ENCODE results near the gene SRBD1. TPM values are rescaled to one million over a fixed set of nuclear protein-coding genes. Genes with fewer than 3 reads are reported as not detected.

The SRBD1 gene
- total and polyA plus RNA-seq, 12 donors: 2.5 to 13.5 (median 10.0) TPM

GRCh38 chr2:45418532-45418931, 192.5 kb downstream of the SRBD1 start:
- no peaks in the 10 kb centered on the region for H3K4me1 ChIP-seq
- DNase-seq (no peak), ATAC-seq (no peak)
- peaks cover 0 to 34% (median 10%) of the 10 kb centered on the region in 9 donors for H3K36me3 ChIP-seq
- no peaks in the 10 kb centered on the region for H3K27me3 ChIP-seq
- no peak overlapping the region for H3K4me3 ChIP-seq
- WGBS, 2 donors: 51 to 74% methylated on average over 3 of the region's 3 CpGs
- H3K9me3 ChIP-seq: no peaks in the 10 kb centered on the region
- intact Hi-C loops (cut with DNase I): no loop called here
- TF ChIP-seq CTCF (IDR thresholded peaks at IDR 0.05): no peak
- no peak overlapping the region for H3K27ac ChIP-seq

GRCh38 chr2:45415534-45416123, 195.4 kb downstream of the SRBD1 start:
- intact Hi-C loops (cut with DNase I): no loop called here
- Histone ChIP-seq H3K27me3 (no peaks in the 10 kb centered on the region), H3K9me3 (no peaks in the 10 kb centered on the region), H3K27ac (no peak overlapping the region), H3K4me1 (peaks cover 0 to 5% (median 0%) of the 10 kb centered on the region in 9 donors), H3K4me3 (no peak overlapping the region), H3K36me3 (peaks cover 0 to 45% (median 10%) of the 10 kb centered on the region in 9 donors)
- DNase-seq (no peak), ATAC-seq (no peak)
- TF ChIP-seq CTCF (IDR thresholded peaks at IDR 0.05): no peak
- WGBS, 2 donors: 48 to 98% methylated on average over 2 to 4 of the region's 5 CpGs

- Histone ChIP-seq H3K9me3 (no peaks in the 10 kb centered on the region), H3K27me3 (no peaks in the 10 kb centered on the region), H3K4me1 (peaks cover 0 to 5% (median 0%) of the 10 kb centered on the region in 9 donors), H3K27ac (peak overlapping the region in 4 of 10 donors; percentile 5 to 38 (median 26)), H3K36me3 (peaks cover 0 to 36% (median 6%) of the 10 kb centered on the region in 9 donors), H3K4me3 (no peak overlapping the region)
- intact Hi-C loops (cut with DNase I): no loop called here
- WGBS, 2 donors: 39 to 58% methylated on average over 2 of the region's 2 CpGs
- TF ChIP-seq CTCF (IDR thresholded peaks at IDR 0.05): no peak
- peak in 3 of 8 donors; percentile 11 to 26 (median 25) for ATAC-seq
- no peak for DNase-seq
Observed at GRCh38 chr2:45412754-45413379, 198.2 kb downstream of the SRBD1 start.

- no peak overlapping the region for H3K4me3 ChIP-seq
- no peak overlapping the region for H3K27ac ChIP-seq
- WGBS, 2 donors: 96% methylated on average over 1 of the region's 1 CpG
- no peaks in the 10 kb centered on the region for H3K9me3 ChIP-seq
- ATAC-seq: no peak
- H3K36me3 ChIP-seq: peaks cover 0 to 24% (median 0%) of the 10 kb centered on the region in 9 donors
- peaks cover 0 to 5% (median 0%) of the 10 kb centered on the region in 9 donors for H3K4me1 ChIP-seq
- no peaks in the 10 kb centered on the region for H3K27me3 ChIP-seq
- intact Hi-C loops (cut with DNase I): no loop called here
- TF ChIP-seq CTCF (IDR thresholded peaks at IDR 0.05): no peak
- no peak for DNase-seq
Observed at GRCh38 chr2:45409677-45410076, 201.4 kb downstream of the SRBD1 start.

Data from heart right ventricle (tissue), 16 donors.